ENCODE measurements around the gene NOP53. TPM values are rescaled to one million over a fixed set of nuclear protein-coding genes. Genes with fewer than 3 reads are reported as not detected.

Gene NOP53
- total and polyA plus RNA-seq, 2 of the 8 experiments (the other 6 are each of a cell fraction or from before 2014, with no cell fraction given) = 107 to 245 TPM

DNA sequence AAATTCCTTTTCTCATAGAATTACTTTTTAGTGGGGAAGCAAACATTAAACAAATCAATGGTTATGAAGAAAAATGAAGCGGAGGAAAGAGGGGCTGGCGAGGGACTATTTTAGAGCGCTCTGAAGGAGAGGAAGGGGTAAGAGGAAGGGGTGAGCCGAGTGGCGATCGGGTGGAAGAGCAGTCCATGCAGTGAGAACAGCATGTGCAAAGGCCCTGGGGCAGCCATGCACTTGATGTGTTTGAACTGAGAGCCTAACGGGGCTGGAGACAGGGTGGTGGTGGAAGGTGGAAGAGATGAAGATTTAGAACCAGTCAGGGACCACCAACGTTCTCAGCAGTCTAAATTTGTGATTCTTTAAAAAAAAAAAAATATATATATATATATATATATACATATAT, 14.4 kb upstream of the NOP53 start:
- Histone ChIP-seq H4K5ac (ENCODE audit: insufficient read length, low read depth, low read length) (no peak overlapping the region), H4K8ac (ENCODE audit: extremely low read depth, insufficient read depth, low read length) (no peak overlapping the region), H3K23me2 (ENCODE audit: low read depth, low read length) (peaks cover 5% of the 10 kb centered on the region; the same call in 1 of the 2 replicates), H3K9ac (replicated peaks in 1 of 4; ENCODE audit: extremely low read depth in 1 of 4, low read depth in 3 of 4, low read length in 3 of 4) (no peak overlapping the region), H2AFZ (ENCODE audit: low read length) (no peak overlapping the region), H2AK5ac (ENCODE audit: low read depth, low read length) (no peak overlapping the region), H3K9me3 (ENCODE audit: insufficient read depth in 2 of 2, low read depth in 1 of 2, low read length in 1 of 2) (no peaks in the 10 kb centered on the region), H3K79me1 (ENCODE audit: low read depth, low read length) (no peaks in the 10 kb centered on the region; the same call in 1 of the 2 replicates), H3K14ac (ENCODE audit: insufficient read length) (no peak overlapping the region), H2BK120ac (replicated peaks; ENCODE audit: low read depth, low read length) (no peak overlapping the region), H3K4me3 (ENCODE audit: extremely low read depth in 1 of 4, insufficient read depth in 2 of 4, low read depth in 3 of 4, low read length in 4 of 4) (no peak overlapping the region), H3K23ac (ENCODE audit: insufficient read length) (no peak overlapping the region), H2BK5ac (ENCODE audit: low read depth, low read length) (no peak overlapping the region), H4K20me1 (replicated peaks in 1 of 2; ENCODE audit: control insufficient read depth in 1 of 2, insufficient read depth in 2 of 2, low read length in 2 of 2) (no peaks in the 10 kb centered on the region), H3K79me2 (ENCODE audit: control insufficient read depth in 1 of 2, insufficient read depth in 2 of 2, low read length in 2 of 2) (no peaks in the 10 kb centered on the region), H3K18ac (ENCODE audit: extremely low read depth, low read length) (no peak overlapping the region), H3K36me3 (ENCODE audit: control insufficient read depth in 2 of 4, insufficient read depth in 4 of 4, low read length in 3 of 4) (no peaks in the 10 kb centered on the region), H3K56ac (replicated peaks; ENCODE audit: insufficient read length, low read depth, low read length) (no peak overlapping the region), H3K4me1 (replicated peaks in 1 of 4; ENCODE audit: control insufficient read depth in 3 of 4, insufficient read depth in 4 of 4, low read length in 3 of 4) (peaks cover 0 to 9% (median 5%) of the 10 kb centered on the region in 4 experiments; a peak in 2 of 7 replicates), H3K27me3 (replicated peaks in 1 of 4; ENCODE audit: control insufficient read depth in 3 of 4, extremely low read depth in 1 of 4, insufficient read depth in 3 of 4, low read length in 3 of 4) (no peaks in the 10 kb centered on the region), H2BK15ac (ENCODE audit: low read length) (no peak overlapping the region), H2BK12ac (ENCODE audit: low read depth, low read length) (no peak overlapping the region), H3K4ac (replicated peaks; ENCODE audit: insufficient read length, low read depth, low read length) (no peak overlapping the region), H3K4me2 (ENCODE audit: insufficient read depth in 1 of 2, low read depth in 2 of 2, low read length in 2 of 2) (no peak overlapping the region), H4K91ac (replicated peaks; ENCODE audit: insufficient read length, low read length) (no peak overlapping the region), H2BK20ac (ENCODE audit: low read length) (no peak overlapping the region), H3K27ac (ENCODE audit: low read depth, low read length) (no peak overlapping the region)
- DNase-seq (ENCODE audit: low read depth in 1 of 2, low spot score in 2 of 2) (no peak), FAIRE-seq (no peak)
- CTCF ChIA-PET (ENCODE audit: partially characterized antibody) = interaction anchor here (15.9 kb wide), 1 partner anchor 16 kb away, joined by 143 read pairs; the partner anchor contains the start of gene EHD2
- POLR2A ChIA-PET (ENCODE audit: partially characterized antibody) = interaction anchor here (2.1 to 2.3 kb wide), 2 partner anchors 20 to 25 kb away, joined by 5 to 6 read pairs; no protein-coding TSS in a partner anchor
- WGBS, 2 experiments (ENCODE audit: extremely low coverage in 1 of 2, insufficient coverage in 1 of 2, insufficient read length in 1 of 2, insufficient replicate concordance in 2 of 2, low coverage in 1 of 2, low lambda C conversion rate in 2 of 2, missing lambda C conversion rate in 1 of 2) = 92% methylated on average over 8 of the region's 8 CpGs; no CpG with 5 or more reads in 1 of the 2 experiments
- TF ChIP-seq YY1 (IDR thresholded peaks at IDR 0.05; ENCODE audit: low read depth, low read length) (no peak), FOSL1 (IDR thresholded peaks at IDR 0.05; ENCODE audit: insufficient read depth, low read depth, low read length) (no peak), SP1 (IDR thresholded peaks at IDR 0.05; ENCODE audit: low read depth, low read length) (no peak), KDM1A (IDR thresholded peaks at IDR 0.05; ENCODE audit: borderline replicate concordance, low read length) (no peak)
